SJSA1 (cell line): Measurements from ENCODE around the gene FARP1. TPM values are rescaled to one million over a fixed set of nuclear protein-coding genes. Genes with fewer than 3 reads are reported as not detected.

Experiments
- DNase-seq, 2 experiments: peaks; one replicate each; pipeline ENCODE4 v3.0.0-alpha.2; 2015 to 2020; ENCODE audit warnings: low spot score in 2 of 2, low read depth in 1 of 2
- H3K27ac ChIP-seq: fragments of 250-450 bp; sonication (Bioruptor Pico); 2 replicates; pipeline ENCODE4 v1.5.1; 2020; ENCODE audit warnings: mild to moderate bottlenecking, moderate library complexity
- H3K27me3 ChIP-seq: fragments of 250-450 bp; sonication (Bioruptor Pico); replicated peaks from 2 replicates; pipeline ENCODE4 v1.5.1; 2020; ENCODE audit warnings: mild to moderate bottlenecking, moderate library complexity
- H3K36me3 ChIP-seq: fragments of 250-450 bp; sonication (Bioruptor Pico); 2 replicates; pipeline ENCODE4 v1.5.1; 2020; ENCODE audit warnings: mild to moderate bottlenecking
- H3K4me1 ChIP-seq: fragments of 250-450 bp; sonication (Bioruptor Pico); replicated peaks from 2 replicates; pipeline ENCODE4 v1.6.1; 2021; ENCODE audit warnings: mild to moderate bottlenecking
- H3K4me3 ChIP-seq: fragments of 250-450 bp; sonication (Bioruptor Pico); 2 replicates; pipeline ENCODE4 v1.5.1; 2020; ENCODE audit warnings: mild to moderate bottlenecking
- H3K9me3 ChIP-seq: fragments of 250-450 bp; sonication (Bioruptor Pico); replicated peaks from 2 replicates; pipeline ENCODE4 v1.5.1; 2020; ENCODE audit warnings: mild to moderate bottlenecking
- total RNA-seq: library from RNA; depleted of rRNA; stranded (reverse); fragments of >200 nt; shearing (Covaris generic); gene quantifications from 2 replicates; pipeline ENCODE4 v1.2.3, GENCODE V29; 2014

Gene FARP1
- total RNA-seq, 1 experiment from 2014 or later = 31.3 TPM

DNA sequence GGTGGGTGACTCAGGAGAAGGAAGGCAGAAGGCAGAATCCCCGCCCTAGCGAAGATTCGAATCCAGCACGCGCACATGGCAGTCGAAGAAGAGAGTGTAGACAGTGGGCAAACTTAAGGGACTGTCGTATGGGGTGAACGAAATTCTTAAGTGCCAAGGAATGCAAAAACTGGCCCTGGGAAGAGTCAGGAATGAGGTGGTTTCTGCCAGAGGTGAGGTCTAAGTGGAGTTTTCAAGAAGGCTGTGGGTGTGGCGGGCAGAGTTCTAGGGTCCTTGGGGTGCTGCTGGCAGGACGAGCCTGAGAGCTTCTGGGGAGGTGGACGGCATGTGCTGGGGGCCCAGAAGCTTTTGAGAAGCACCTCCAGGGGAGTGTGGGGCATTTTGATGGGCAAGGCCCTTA, 98.1 kb downstream of the FARP1 start:
- Histone ChIP-seq H3K27ac (no peak overlapping the region), H3K4me1 (peaks cover 20% of the 10 kb centered on the region), H3K9me3 (no peaks in the 10 kb centered on the region), H3K36me3 (no peaks in the 10 kb centered on the region; the same call in 1 of the 2 replicates), H3K4me3 (no peak overlapping the region), H3K27me3 (no peaks in the 10 kb centered on the region)
- no peak for DNase-seq

DNA sequence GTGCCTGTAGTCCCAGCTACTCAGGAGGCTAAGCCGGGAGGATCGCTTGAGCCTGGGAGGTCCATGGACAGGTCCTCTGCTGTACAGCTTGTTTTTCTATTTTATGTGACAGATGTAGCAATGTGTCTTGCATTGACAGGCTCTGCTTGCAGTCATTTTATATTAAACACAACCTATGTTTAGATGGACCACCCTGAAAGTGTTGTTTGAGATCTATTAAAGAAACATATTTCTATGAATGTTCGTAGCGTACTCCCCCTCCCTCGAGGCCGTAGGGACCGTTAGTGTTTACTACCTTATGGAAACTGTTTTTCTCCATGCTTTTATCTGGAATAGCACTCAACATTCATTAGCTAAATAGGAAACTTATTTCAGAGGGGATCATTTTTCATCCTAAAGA, 99.1 kb downstream of the FARP1 start:
- Histone ChIP-seq H3K4me1 (peaks cover 20% of the 10 kb centered on the region), H3K27me3 (no peaks in the 10 kb centered on the region), H3K4me3 (no peak overlapping the region), H3K27ac (peak overlapping the region; percentile 30), H3K36me3 (no peaks in the 10 kb centered on the region; the same call in 1 of the 2 replicates), H3K9me3 (no peaks in the 10 kb centered on the region)
- peak in 1 of 2 experiments; percentile 44 for DNase-seq

GRCh38 chr13:98242403-98242802, 99.5 kb downstream of the FARP1 start:
- H3K27me3 ChIP-seq = no peaks in the 10 kb centered on the region
- no peaks in the 10 kb centered on the region; the same call in 1 of the 2 replicates for H3K36me3 ChIP-seq
- peaks cover 20% of the 10 kb centered on the region for H3K4me1 ChIP-seq
- H3K4me3 ChIP-seq = no peak overlapping the region
- no peak for DNase-seq
- H3K9me3 ChIP-seq = no peaks in the 10 kb centered on the region
- peak overlapping the region; percentile 30 for H3K27ac ChIP-seq

- no peaks in the 10 kb centered on the region for H3K9me3 ChIP-seq
- H3K4me3 ChIP-seq = no peak overlapping the region
- H3K27ac ChIP-seq = no peak overlapping the region
- H3K4me1 ChIP-seq = peaks cover 20% of the 10 kb centered on the region
- H3K36me3 ChIP-seq = no peaks in the 10 kb centered on the region; the same call in 1 of the 2 replicates
- H3K27me3 ChIP-seq = no peaks in the 10 kb centered on the region
- DNase-seq = no peak
Measured at GRCh38 chr13:98243929-98244272, 101.0 kb downstream of the FARP1 start.

- Histone ChIP-seq H3K4me3 (no peak overlapping the region), H3K36me3 (no peaks in the 10 kb centered on the region; the same call in 1 of the 2 replicates), H3K27me3 (no peaks in the 10 kb centered on the region), H3K4me1 (peaks cover 15% of the 10 kb centered on the region), H3K27ac (no peak overlapping the region), H3K9me3 (no peaks in the 10 kb centered on the region)
- no peak for DNase-seq
Measured at GRCh38 chr13:98246538-98247172, 103.8 kb downstream of the FARP1 start.

DNA sequence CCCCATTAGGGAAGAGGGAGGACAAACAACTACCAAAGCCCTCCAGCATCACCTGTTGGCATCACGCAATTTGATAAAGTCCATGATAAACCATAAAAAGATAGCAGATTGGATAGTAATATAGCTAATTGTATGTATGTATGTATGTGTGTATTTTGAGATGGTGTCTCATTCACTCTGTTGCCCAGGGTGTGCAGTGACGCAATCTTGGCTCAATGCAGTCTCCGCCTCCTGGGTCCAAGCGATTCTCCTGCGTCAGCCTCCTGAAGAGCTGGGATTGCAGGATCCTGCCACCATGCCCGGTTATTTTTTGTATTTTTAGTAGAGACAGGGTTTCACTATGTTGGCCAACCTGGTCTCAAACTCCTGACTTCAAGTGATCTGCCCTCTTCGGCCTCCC, 108.8 kb downstream of the FARP1 start:
- H3K27ac ChIP-seq = no peak overlapping the region
- no peaks in the 10 kb centered on the region for H3K9me3 ChIP-seq
- no peaks in the 10 kb centered on the region for H3K27me3 ChIP-seq

GRCh38 chr13:98252931-98253470, 110.1 kb downstream of the FARP1 start:
- peak; percentile 61 to 69 for DNase-seq
- H3K4me1 ChIP-seq = peaks cover 46% of the 10 kb centered on the region
- H3K9me3 ChIP-seq = no peaks in the 10 kb centered on the region
- no peaks in the 10 kb centered on the region for H3K36me3 ChIP-seq
- H3K4me3 ChIP-seq = no peak overlapping the region
- H3K27ac ChIP-seq = peak overlapping the region; percentile 75
- H3K27me3 ChIP-seq = no peaks in the 10 kb centered on the region

More for the DNA sequence above, 108.8 kb downstream of the FARP1 start:
- DNase-seq = no peak
- H3K4me3 ChIP-seq = no peak overlapping the region
- H3K4me1 ChIP-seq = peaks cover 46% of the 10 kb centered on the region
- H3K36me3 ChIP-seq = no peaks in the 10 kb centered on the region

DNA sequence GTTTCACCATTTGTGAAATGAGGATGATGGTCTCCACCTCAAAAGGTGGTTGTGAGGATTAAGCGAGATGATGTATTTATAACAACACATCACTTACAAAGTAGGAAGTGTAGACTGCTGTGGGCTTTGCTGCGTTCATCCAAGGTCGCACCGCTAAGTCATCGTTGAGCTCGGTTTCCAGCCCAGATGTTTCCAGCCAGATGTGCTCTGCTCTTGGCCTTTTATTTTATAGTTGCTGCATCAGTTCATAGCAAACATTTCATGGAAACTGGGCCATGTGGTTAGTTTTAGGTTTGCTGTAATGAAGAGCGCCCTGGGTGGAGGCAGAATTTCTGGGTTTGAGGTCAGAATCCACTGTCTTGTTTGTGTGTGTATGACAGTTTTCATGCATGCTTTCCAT, 110.6 kb downstream of the FARP1 start:
- Histone ChIP-seq H3K9me3 (no peaks in the 10 kb centered on the region), H3K4me3 (no peak overlapping the region), H3K4me1 (peaks cover 46% of the 10 kb centered on the region), H3K36me3 (no peaks in the 10 kb centered on the region), H3K27ac (peak overlapping the region; percentile 75), H3K27me3 (no peaks in the 10 kb centered on the region)
- DNase-seq = no peak

DNA sequence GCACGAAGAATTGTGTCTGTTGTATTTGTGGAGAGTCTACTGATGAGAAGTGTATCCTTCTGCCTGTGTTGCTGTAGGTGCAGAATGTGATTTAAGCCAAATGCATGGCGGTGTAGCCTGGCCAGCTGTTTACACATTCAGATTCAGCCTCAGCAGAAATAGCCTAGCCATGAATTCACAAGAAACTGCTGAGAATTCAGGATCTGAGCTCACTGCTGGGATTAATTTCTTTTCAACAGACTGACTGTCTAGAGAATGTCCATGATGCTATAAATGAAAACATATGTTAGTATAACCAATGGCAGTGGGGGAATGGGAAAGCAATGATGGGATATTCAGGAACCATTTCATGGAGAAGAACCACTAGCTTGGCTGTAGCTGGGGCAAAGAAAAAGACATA, 111.6 kb downstream of the FARP1 start:
- H3K4me3 ChIP-seq = no peak overlapping the region
- H3K9me3 ChIP-seq = no peaks in the 10 kb centered on the region
- H3K36me3 ChIP-seq = no peaks in the 10 kb centered on the region
- peak overlapping the region; percentile 75 for H3K27ac ChIP-seq
- peaks cover 46% of the 10 kb centered on the region for H3K4me1 ChIP-seq
- DNase-seq = peak in 1 of 2 experiments; percentile 63
- H3K27me3 ChIP-seq = no peaks in the 10 kb centered on the region

- no peaks in the 10 kb centered on the region for H3K9me3 ChIP-seq
- DNase-seq = no peak
- no peak overlapping the region for H3K4me3 ChIP-seq
- H3K36me3 ChIP-seq = no peaks in the 10 kb centered on the region
- no peaks in the 10 kb centered on the region for H3K27me3 ChIP-seq
- H3K4me1 ChIP-seq = peaks cover 53% of the 10 kb centered on the region
- no peak overlapping the region for H3K27ac ChIP-seq
Measured at GRCh38 chr13:98258226-98258625, 115.3 kb downstream of the FARP1 start.

GRCh38 chr13:98260357-98261164, 117.7 kb downstream of the FARP1 start:
- no peak overlapping the region for H3K4me3 ChIP-seq
- DNase-seq = no peak
- no peak overlapping the region for H3K27ac ChIP-seq
- no peaks in the 10 kb centered on the region for H3K27me3 ChIP-seq
- H3K4me1 ChIP-seq = peaks cover 32% of the 10 kb centered on the region
- H3K9me3 ChIP-seq = no peaks in the 10 kb centered on the region
- no peaks in the 10 kb centered on the region for H3K36me3 ChIP-seq

- Histone ChIP-seq H3K27me3 (no peaks in the 10 kb centered on the region), H3K4me3 (no peak overlapping the region), H3K36me3 (no peaks in the 10 kb centered on the region), H3K4me1 (peaks cover 32% of the 10 kb centered on the region), H3K9me3 (no peaks in the 10 kb centered on the region), H3K27ac (peak overlapping the region; percentile 23; the same call in 1 of the 2 replicates)
- peak in 1 of 2 experiments; percentile 37 for DNase-seq
Measured at GRCh38 chr13:98261165-98261702, 118.3 kb downstream of the FARP1 start.

DNA sequence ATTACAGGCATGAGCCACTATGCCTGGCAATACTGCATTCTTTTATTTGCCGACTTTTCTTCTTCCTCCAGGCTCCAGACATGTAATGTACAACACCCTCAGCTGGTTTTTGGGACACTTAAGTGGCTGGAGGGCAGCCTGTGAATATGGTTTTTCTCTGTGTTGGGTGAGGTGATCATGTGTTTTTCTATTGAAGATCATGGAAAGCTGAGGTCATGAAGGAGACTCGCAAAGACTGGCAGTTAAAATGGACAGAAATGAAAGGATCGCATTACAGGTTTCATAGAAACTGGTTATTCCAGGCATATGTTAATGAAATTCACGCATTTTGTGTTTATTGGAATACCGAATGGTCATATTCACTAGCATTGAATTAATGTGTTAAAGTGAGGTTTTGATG, 119.4 kb downstream of the FARP1 start:
- Histone ChIP-seq H3K36me3 (no peaks in the 10 kb centered on the region), H3K4me3 (no peak overlapping the region), H3K4me1 (peaks cover 38% of the 10 kb centered on the region), H3K27ac (no peak overlapping the region), H3K9me3 (no peaks in the 10 kb centered on the region), H3K27me3 (no peaks in the 10 kb centered on the region)
- DNase-seq = no peak

GRCh38 chr13:98263841-98264240, 120.9 kb downstream of the FARP1 start:
- Histone ChIP-seq H3K27ac (no peak overlapping the region), H3K4me1 (peaks cover 40% of the 10 kb centered on the region), H3K36me3 (0 out of 2 replicates have a peak, but pooled peaks cover 3% of the 10 kb centered on the region), H3K9me3 (no peaks in the 10 kb centered on the region), H3K4me3 (no peak overlapping the region), H3K27me3 (no peaks in the 10 kb centered on the region)
- DNase-seq = no peak
